K562 (cell line): ENCODE measurements around the gene ALOXE3. TPM values are rescaled to one million over a fixed set of nuclear protein-coding genes. Genes with fewer than 3 reads are reported as not detected.
A peak's percentile ranks its signal among the peaks of the same experiment; 100 is the strongest.
"Not testable (repeated sequence)": the region's sequence is repeated elsewhere in the genome, so short reads cannot be mapped to it uniquely, and the experiment has no call there.

Experiments used
- ATAC-seq: fragments of 200-7000 bp; cut with Tn5 transposase; 3 replicates; pipeline ENCODE4 v1.9.1; 2020; ENCODE audit warnings: moderate library complexity
- BruUV-seq: library from RNA; stranded (reverse); fragments of 400-500 nt; replicated peaks from 2 replicates; lab custom pipeline; 2021; lab: Mats Ljungman, UMichigan
- CTCF ChIA-PET: fragments of 300-600 bp; formaldehyde crosslinking; extraction: SDS; loops from one replicate; lab custom pipeline; 2021; ENCODE audit warnings: low intra/inter-chr PET ratio; lab: Yijun Ruan, JAX
- POLR2A ChIA-PET: fragments of 300-600, 350-650 bp; sonication (Branson Sonifier 250); formaldehyde crosslinking; extraction: SDS; loops from one replicate; lab custom pipeline; 2021; ENCODE audit warnings: antibody characterized with exemption, inconsistent platforms; lab: Yijun Ruan, JAX
- DNase-seq, 4 experiments: peaks; one replicate each; pipeline versions ENCODE4 v3.0.0 to v3.0.0-alpha.2; 2011 to 2018; ENCODE audit warnings: low spot score in 3 of 4, mixed read lengths in 3 of 4; ENCODE audit errors: extremely low read depth in 1 of 4
- FAIRE-seq: peaks from 2 replicates; lab custom pipeline; 2011; peaks lifted over from hg19 to GRCh38; lab: Jason Lieb, UNC
- H2AFZ ChIP-seq: 2 replicates; pipeline ENCODE4 v1.6.0; 2011; ENCODE audit warnings: low read depth, low read length, control low read depth, inconsistent platforms
- H3K27ac ChIP-seq: fragments of 200-600 bp; 3 replicates; pipeline ENCODE4 v1.8.0; 2011; ENCODE audit warnings: low read depth, mild to moderate bottlenecking, control low read depth, inconsistent platforms, low read length, moderate library complexity, mixed read lengths; ENCODE audit errors: extremely low read depth
- H3K27me3 ChIP-seq, 2 experiments: fragments of 300-600 bp in 1 of 2; 2 replicates in 1 of 2; 3 replicates in 1 of 2; pipeline versions ENCODE4 v1.6.0 to v1.8.0; 2011; ENCODE audit warnings: inconsistent platforms in 2 of 2, low read length in 2 of 2, mild to moderate bottlenecking in 1 of 2, mixed read lengths in 1 of 2, moderate library complexity in 1 of 2; ENCODE audit not compliant: control insufficient read depth in 2 of 2, insufficient read depth in 2 of 2
- H3K36me3 ChIP-seq: fragments of 300-600 bp; 3 replicates; pipeline ENCODE4 v1.8.0; 2011; ENCODE audit warnings: mild to moderate bottlenecking, low read length, inconsistent platforms; ENCODE audit not compliant: control insufficient read depth, insufficient read depth
- H3K4me1 ChIP-seq, 2 experiments: fragments of 200-600 bp in 1 of 2; replicated peaks in 1 of 2; 2 replicates in 1 of 2; 3 replicates in 1 of 2; pipeline versions ENCODE4 v1.5.1 to v1.8.0; 2011; ENCODE audit warnings: inconsistent platforms in 2 of 2, low read length in 2 of 2, mild to moderate bottlenecking in 1 of 2, mixed read lengths in 1 of 2, moderate library complexity in 1 of 2; ENCODE audit not compliant: control insufficient read depth in 2 of 2, insufficient read depth in 2 of 2
- H3K4me2 ChIP-seq: 2 replicates; pipeline ENCODE4 v1.6.1; 2011; ENCODE audit warnings: low read length, control low read depth, inconsistent platforms, mixed read lengths; ENCODE audit not compliant: insufficient read depth
- H3K4me3 ChIP-seq: fragments of 200-600 bp; sonication (generic), shearing (Covaris generic); 2 replicates; pipeline ENCODE4 v1.5.1; 2016; ENCODE audit warnings: control low read depth, inconsistent platforms
- H3K79me2 ChIP-seq: fragments of 200-600 bp; 3 replicates; pipeline ENCODE4 v1.8.0; 2011; ENCODE audit warnings: low read length, inconsistent platforms; ENCODE audit not compliant: control insufficient read depth, insufficient read depth
- H3K9ac ChIP-seq, 2 experiments: 2 replicates each; pipeline versions ENCODE4 v1.6.0 to v1.6.1; 2011; ENCODE audit warnings: low read depth in 2 of 2, low read length in 2 of 2, control low read depth in 1 of 2, inconsistent platforms in 1 of 2, mild to moderate bottlenecking in 1 of 2, mixed read lengths in 1 of 2; ENCODE audit not compliant: insufficient read depth in 1 of 2
- H3K9me1 ChIP-seq: one replicate; pipeline ENCODE4 v1.6.0; 2011; ENCODE audit warnings: inconsistent platforms, mild to moderate bottlenecking, low read length, moderate library complexity; ENCODE audit not compliant: control insufficient read depth, insufficient read depth
- H3K9me3 ChIP-seq: replicated peaks from 2 replicates; pipeline ENCODE4 v1.5.1; 2011; ENCODE audit warnings: low read depth, low read length, inconsistent platforms; ENCODE audit not compliant: control insufficient read depth, insufficient read depth
- H4K20me1 ChIP-seq: replicated peaks from 2 replicates; pipeline ENCODE4 v1.6.1; 2011; ENCODE audit warnings: low read length, inconsistent platforms, mixed read lengths; ENCODE audit not compliant: control insufficient read depth, insufficient read depth
- CHD4 ChIP-seq: fragments of 200-600 bp; sonication (generic); IDR thresholded peaks from 3 replicates; pipeline ENCODE4 v1.6.1; 2012; ENCODE audit warnings: low read depth, mild to moderate bottlenecking, mixed read lengths, low read length, inconsistent platforms; ENCODE audit not compliant: insufficient read depth, insufficient replicate concordance, poor library complexity, severe bottlenecking
- ELK3 ChIP-seq: fragments of 450-650 bp; formaldehyde crosslinking; IDR thresholded peaks from 2 replicates; pipeline ENCODE4 v1.4.0; 2020; ENCODE audit warnings: mild to moderate bottlenecking
- JUNB ChIP-seq: fragments of 450-650 bp; formaldehyde crosslinking; conservative IDR thresholded peaks from 2 replicates; pipeline ENCODE4 v1.4.0; 2020; ENCODE audit warnings: mild to moderate bottlenecking
- SMC3 ChIP-seq: conservative IDR thresholded peaks from 2 replicates; pipeline ENCODE4 v1.6.1; 2011; ENCODE audit warnings: low read depth, low read length, improper control_type of control experiment; ENCODE audit not compliant: insufficient read depth
- TSC22D4 ChIP-seq: fragments of 450-650 bp; IDR thresholded peaks from 2 replicates; pipeline ENCODE4 v1.6.1; 2016; ENCODE audit warnings: missing genetic modification characterization, missing biosample characterization, control low read depth
- YY1 ChIP-seq, 3 experiments: IDR thresholded peaks; 2 replicates each; pipeline ENCODE4 v1.6.1; 2011; ENCODE audit warnings: low read length in 2 of 3, mild to moderate bottlenecking in 2 of 3, moderate library complexity in 2 of 3, borderline replicate concordance in 1 of 3, control low read depth in 1 of 3, low read depth in 1 of 3; ENCODE audit not compliant: insufficient read depth in 3 of 3, insufficient replicate concordance in 2 of 3, control insufficient read depth in 1 of 3, insufficient read length in 1 of 3; ENCODE audit errors: extremely low read depth in 1 of 3
- WGBS: fragments of 100-300 bp; shearing (Covaris generic); methylation state at CpG from one replicate; pipeline ENCODE4 v1.1.6; 2016; ENCODE audit warnings: low coverage, mixed read lengths; ENCODE audit not compliant: insufficient coverage; ENCODE audit errors: missing lambda C conversion rate; 5-methylcytosine and 5-hydroxymethylcytosine counted together
- in situ Hi-C: fragments of 300-500 bp; cut with MboI; formaldehyde crosslinking; loops from 4 replicates; pipeline ENCODE4 v1.15.0; 2018; ENCODE audit warnings: inconsistent platforms, mixed read lengths
- intact Hi-C: fragments of 100-400 bp; cut with micrococcal nuclease; formaldehyde crosslinking; loops from 2 replicates; pipeline ENCODE4 v1.14.2; 2022
- polyA plus RNA-seq, 8 experiments: library from polyadenylated mRNA; depleted of rRNA in 4 of 8; stranded (reverse) in 5 of 8; unstranded in 3 of 8; fragments of >200 nt; fragmentation: Nextera tagmentation in 2 of 8; fragmentation: Illumina TruSeq in 1 of 8; extraction: Ambion mirVana in 2 of 8; extraction: Trizol in 1 of 8; gene quantifications; 2 replicates each; pipeline versions ENCODE4 v1.2.1 to v1.2.3, GENCODE V29; 2011 to 2014; ENCODE audit warnings: inconsistent platforms in 1 of 8, missing spikeins in 1 of 8
- total RNA-seq, 7 experiments: library from RNA; depleted of rRNA in 6 of 7; stranded (reverse); fragments of >200 nt in 6 of 7; fragmentation: Illumina TruSeq in 2 of 7; extraction: Trizol in 2 of 7; gene quantifications; 2 replicates each; pipeline versions ENCODE4 v1.2.1 to v1.2.3, GENCODE V29; 2011 to 2021; ENCODE audit warnings: low replicate concordance in 1 of 7

Gene ALOXE3
- total and polyA plus RNA-seq, 9 of the 15 experiments (the other 6 are each of a cell fraction or from before 2014, with no cell fraction given) = 0.04 TPM; not detected in 8

DNA sequence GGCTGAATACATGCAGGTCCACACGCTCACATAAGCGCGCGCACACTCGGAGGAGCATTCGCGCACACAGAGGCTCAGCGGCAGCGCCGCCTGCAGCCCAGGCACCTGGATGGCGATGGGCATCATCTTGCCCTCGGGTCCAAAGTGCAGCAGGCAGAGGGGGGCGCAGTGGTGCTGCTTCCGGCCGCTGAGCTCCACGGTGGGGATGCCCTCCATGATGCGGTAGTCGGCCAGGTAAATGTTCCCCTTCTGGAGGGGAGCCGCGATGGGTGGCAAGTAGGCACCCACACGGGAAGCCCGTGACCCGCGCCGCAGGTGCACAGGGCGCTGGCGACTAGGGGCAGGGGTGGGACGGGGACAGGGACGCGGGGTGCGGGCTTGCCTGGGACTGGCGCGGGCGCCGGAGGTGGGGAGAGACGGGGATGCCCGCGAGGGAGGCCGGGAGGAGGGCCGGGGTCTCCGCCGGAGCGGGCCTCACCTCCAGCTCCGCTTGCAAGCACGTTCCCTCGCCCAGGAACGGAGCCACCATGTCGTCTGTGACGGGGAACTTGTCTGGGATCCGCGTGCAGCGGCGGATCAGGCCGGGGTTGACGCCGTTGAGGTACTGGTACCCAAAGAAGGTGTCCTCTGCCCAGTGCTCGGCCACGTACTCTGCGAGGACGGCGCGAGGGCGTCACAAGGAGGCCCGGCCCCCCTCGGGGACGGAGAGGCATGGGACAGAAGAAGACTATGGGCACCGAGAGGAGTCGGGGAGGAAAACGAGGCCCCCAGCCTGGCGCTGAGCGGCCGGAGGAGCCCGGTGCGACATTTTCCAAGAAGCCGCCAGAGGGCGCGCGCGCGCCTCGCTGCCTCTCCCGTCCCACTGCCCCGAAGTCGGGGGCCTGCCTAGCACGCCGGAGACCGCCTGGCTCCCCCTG lies 38.8 kb downstream of the ALOXE3 start (continued):
- TF ChIP-seq ELK3 (CRISPR knock-in tag) = no peak
- peak in 1 of 3 experiments; percentile 13 for TF ChIP-seq YY1 (IDR thresholded peaks at IDR 0.05; ENCODE audit: borderline replicate concordance in 1 of 3, control insufficient read depth in 1 of 3, extremely low read depth in 1 of 3, insufficient read depth in 3 of 3, insufficient read length in 1 of 3, insufficient replicate concordance in 2 of 3, low read depth in 1 of 3, low read length in 2 of 3)
- no peak for TF ChIP-seq JUNB (CRISPR knock-in tag)
- peak; percentile 70 for TF ChIP-seq SMC3
- TF ChIP-seq CHD4 = no peak
- TF ChIP-seq TSC22D4 (tag) = no peak

- H3K27ac ChIP-seq, H3K4me2 ChIP-seq, H3K9me1 ChIP-seq, CTCF ChIA-PET, intact Hi-C loops, BruUV-seq, DNase-seq, FAIRE-seq, H3K9me3 ChIP-seq, H3K79me2 ChIP-seq, ATAC-seq, H2AFZ ChIP-seq, H3K4me3 ChIP-seq, H3K36me3 ChIP-seq, H3K9ac ChIP-seq, H4K20me1 ChIP-seq: not testable (repeated sequence)
- POLR2A ChIA-PET = interaction anchor here (0.7 to 1.8 kb wide), 2 partner anchors 9 to 13 kb away, joined by 3 to 7 read pairs; no protein-coding TSS in a partner anchor
- Histone ChIP-seq H3K4me1 (peaks cover 14 to 31% of the 10 kb centered on the region in 2 experiments; a peak in 4 of 5 replicates), H3K27me3 (peaks cover 0 to 13% of the 10 kb centered on the region in 2 experiments; a peak in 3 of 5 replicates)
- 22% methylated on average over 5 of the region's 5 CpGs for WGBS
- in situ Hi-C loops = loop anchor here (5.0 kb wide), 1 partner anchor 34 kb away; no protein-coding TSS in a partner anchor
Observed at GRCh38 chr17:8077939-8078338, 40.4 kb downstream of the ALOXE3 start.
